NB4 (cell line): ENCODE measurements around the gene COL23A1.

Experiments used
- CTCF ChIP-seq: IDR thresholded peaks from one replicate; pipeline ENCODE4 v1.5.1; 2012; ENCODE audit warnings: low read depth, low read length
- POLR2A ChIP-seq: IDR thresholded peaks from 2 replicates; pipeline ENCODE4 v1.6.1; 2011; ENCODE audit warnings: mild to moderate bottlenecking; ENCODE audit not compliant: insufficient read length; ENCODE audit errors: extremely low read depth

- TF ChIP-seq CTCF (no peak), POLR2A (no peak)
Measured at GRCh38 chr5:178376921-178377582, 213.1 kb downstream of the COL23A1 start.
